Measurements from ENCODE around the gene IL33. TPM values are rescaled to one million over a fixed set of nuclear protein-coding genes. Genes with fewer than 3 reads are reported as not detected.
"Not testable (repeated sequence)": the region's sequence is repeated elsewhere in the genome, so short reads cannot be mapped to it uniquely, and the experiment has no call there.

The IL33 gene, protein sequence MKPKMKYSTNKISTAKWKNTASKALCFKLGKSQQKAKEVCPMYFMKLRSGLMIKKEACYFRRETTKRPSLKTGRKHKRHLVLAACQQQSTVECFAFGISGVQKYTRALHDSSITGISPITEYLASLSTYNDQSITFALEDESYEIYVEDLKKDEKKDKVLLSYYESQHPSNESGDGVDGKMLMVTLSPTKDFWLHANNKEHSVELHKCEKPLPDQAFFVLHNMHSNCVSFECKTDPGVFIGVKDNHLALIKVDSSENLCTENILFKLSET
- total RNA-seq = 123 TPM
- 45.0 TPM for polyA plus RNA-seq

GRCh38 chr9:6215562-6215961 is at the start of gene IL33:
Gene IL33, plus strand, starts transcription at chr9:6215807. Its CDS starts 25,888 bp downstream, at chr9:6241695.
- peak; percentile 76 for DNase-seq (ENCODE audit: extremely low spot score)
- H3K4me1 ChIP-seq (ENCODE audit: insufficient read depth) = no peaks in the 10 kb centered on the region
- WGBS = 10% methylated on average over 3 of the region's 3 CpGs
- H3K27ac ChIP-seq (ENCODE audit: low read depth) = no peak within 1 kb of the TSS
- H3K4me3 ChIP-seq (ENCODE audit: low read depth, low read length) = no peak within 1 kb of the TSS
- no peaks in the 10 kb centered on the region for H3K36me3 ChIP-seq (ENCODE audit: insufficient read depth)

DNA sequence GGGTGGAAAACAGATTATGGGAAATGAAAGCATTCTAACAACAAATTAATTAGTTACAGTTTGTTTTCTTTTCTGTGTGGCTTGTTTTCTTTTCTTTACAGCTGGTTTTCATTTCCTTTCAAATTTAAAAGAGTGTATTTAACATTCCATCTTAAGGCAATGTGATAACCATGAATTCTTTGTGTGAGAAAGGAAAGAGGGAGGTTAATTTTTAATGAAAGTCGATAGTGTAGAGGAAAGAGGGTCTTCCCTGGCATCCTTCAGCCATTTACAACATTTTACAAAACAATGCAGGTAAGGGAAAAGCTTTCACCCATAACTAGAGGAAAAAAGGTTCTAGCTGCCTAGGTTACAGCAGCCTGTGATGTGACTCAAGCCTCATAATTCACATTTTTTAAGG is 43.9 kb upstream of the IL33 start:
- 6% methylated on average over 1 of the region's 1 CpG for WGBS
- Histone ChIP-seq H3K27ac (ENCODE audit: low read depth) (no peak overlapping the region), H3K4me3 (ENCODE audit: low read depth, low read length) (no peak overlapping the region), H3K4me1 (ENCODE audit: insufficient read depth) (no peaks in the 10 kb centered on the region), H3K36me3 (ENCODE audit: insufficient read depth) (no peaks in the 10 kb centered on the region)
- no peak for DNase-seq (ENCODE audit: extremely low spot score)

- no peak overlapping the region for H3K27ac ChIP-seq (ENCODE audit: low read depth)
- H3K36me3 ChIP-seq (ENCODE audit: insufficient read depth) = no peaks in the 10 kb centered on the region
- H3K4me3 ChIP-seq (ENCODE audit: low read depth, low read length) = no peak overlapping the region
- DNase-seq (ENCODE audit: extremely low spot score) = no peak
- H3K4me1 ChIP-seq (ENCODE audit: insufficient read depth) = no peaks in the 10 kb centered on the region
Measured at GRCh38 chr9:6173914-6174313, 41.7 kb upstream of the IL33 start.

- not testable (repeated sequence) for H3K27ac ChIP-seq (ENCODE audit: low read depth); H3K4me1 ChIP-seq (ENCODE audit: insufficient read depth); DNase-seq (ENCODE audit: extremely low spot score); H3K36me3 ChIP-seq (ENCODE audit: insufficient read depth); H3K4me3 ChIP-seq (ENCODE audit: low read depth, low read length)
- WGBS = 90% methylated on average over 25 of the region's 31 CpGs
Measured at GRCh38 chr9:6182549-6183226, 32.9 kb upstream of the IL33 start.

- 94% methylated on average over 2 of the region's 2 CpGs for WGBS
- no peak overlapping the region for H3K27ac ChIP-seq (ENCODE audit: low read depth)
- H3K4me3 ChIP-seq (ENCODE audit: low read depth, low read length) = no peak overlapping the region
- H3K4me1 ChIP-seq (ENCODE audit: insufficient read depth) = no peaks in the 10 kb centered on the region
- no peak for DNase-seq (ENCODE audit: extremely low spot score)
- no peaks in the 10 kb centered on the region for H3K36me3 ChIP-seq (ENCODE audit: insufficient read depth)
Measured at GRCh38 chr9:6183227-6183551, 32.4 kb upstream of the IL33 start.

DNA sequence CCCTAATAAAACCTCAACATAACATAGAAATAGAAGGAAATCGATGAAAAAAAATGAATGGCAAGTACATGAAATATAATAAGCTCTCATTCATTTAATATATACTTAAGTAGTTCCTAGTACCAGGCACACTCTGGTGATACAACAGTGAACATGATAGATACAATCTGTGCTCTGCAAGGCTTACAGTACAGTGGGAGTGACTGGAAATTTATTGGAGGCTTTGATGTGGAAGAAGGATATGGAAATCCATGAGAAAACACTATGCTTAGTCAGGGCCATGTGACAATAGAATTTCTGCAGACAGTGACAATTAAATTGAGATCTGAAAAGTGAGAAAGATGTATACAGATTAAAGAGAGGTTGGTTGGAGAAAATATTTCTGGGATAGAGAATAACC is 32.0 kb upstream of the IL33 start:
- Histone ChIP-seq H3K36me3 (ENCODE audit: insufficient read depth) (no peaks in the 10 kb centered on the region), H3K4me1 (ENCODE audit: insufficient read depth) (no peaks in the 10 kb centered on the region), H3K27ac (ENCODE audit: low read depth) (no peak overlapping the region), H3K4me3 (ENCODE audit: low read depth, low read length) (no peak overlapping the region)
- no peak for DNase-seq (ENCODE audit: extremely low spot score)
- 87% methylated on average over 1 of the region's 1 CpG for WGBS

DNA sequence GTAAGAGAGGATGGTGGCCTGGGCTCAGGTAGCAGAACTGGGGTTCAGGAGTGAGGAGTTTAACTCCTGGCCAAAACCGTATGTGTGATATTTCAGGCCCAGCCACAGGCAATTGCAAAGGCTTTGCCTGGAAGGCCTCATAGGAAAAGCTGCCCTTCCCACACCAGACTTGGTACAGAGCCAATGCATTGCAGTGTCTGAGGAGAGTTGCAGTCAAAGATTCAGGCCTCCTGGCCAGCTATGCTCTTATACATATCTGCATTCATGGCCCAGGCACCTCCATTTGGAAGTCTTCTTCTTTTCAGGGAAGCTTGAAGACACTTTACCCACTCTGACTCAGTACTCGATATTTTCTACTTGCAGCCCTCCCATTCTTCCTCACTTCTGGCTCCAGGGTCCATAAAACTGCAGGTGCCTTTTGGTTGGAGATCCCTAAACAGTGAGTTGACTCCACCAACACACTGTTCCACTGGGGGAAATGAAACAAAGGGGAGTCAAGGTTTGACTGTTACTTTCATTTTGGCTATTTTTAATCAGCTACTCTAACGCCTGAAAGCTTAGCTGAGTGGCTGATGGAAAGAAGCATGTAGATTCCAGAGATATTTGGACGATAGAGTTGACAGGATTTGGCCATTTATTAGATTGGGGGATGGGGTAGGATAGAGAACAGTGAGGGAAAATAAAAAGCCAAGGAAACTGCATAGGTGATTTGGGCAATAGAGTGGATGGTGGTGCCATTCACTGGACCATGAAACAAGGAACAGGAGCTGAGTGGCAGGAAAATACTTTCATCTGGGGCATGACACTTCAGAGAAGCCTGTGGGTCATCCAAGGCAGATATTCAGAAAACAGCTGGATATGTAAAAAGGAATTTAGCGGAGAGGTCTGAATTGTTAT is 30.6 kb upstream of the IL33 start:
- WGBS = 54% methylated on average over 5 of the region's 5 CpGs
- Histone ChIP-seq H3K27ac (ENCODE audit: low read depth) (no peak overlapping the region), H3K36me3 (ENCODE audit: insufficient read depth) (no peaks in the 10 kb centered on the region)

DNA sequence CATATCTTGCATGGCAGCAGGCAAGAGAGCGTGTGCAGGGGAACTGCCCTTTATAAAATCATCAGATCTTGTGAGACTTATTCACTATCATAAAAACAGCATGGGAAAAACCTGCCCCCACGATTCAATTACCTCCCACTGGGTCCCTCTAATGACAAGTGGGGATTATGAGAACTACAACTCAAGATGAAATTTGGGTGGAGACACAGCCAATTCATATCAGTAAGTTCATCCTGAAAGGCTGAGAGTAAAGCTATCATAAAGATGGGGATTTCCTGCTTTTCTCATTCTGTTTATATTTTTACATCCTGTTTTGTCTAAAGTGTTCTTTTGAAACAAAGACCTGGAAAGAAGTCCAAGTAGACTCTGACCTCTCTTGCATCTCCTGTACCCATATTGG is 28.9 kb upstream of the IL33 start:
- Histone ChIP-seq H3K36me3 (ENCODE audit: insufficient read depth) (no peaks in the 10 kb centered on the region), H3K4me1 (ENCODE audit: insufficient read depth) (no peaks in the 10 kb centered on the region), H3K4me3 (ENCODE audit: low read depth, low read length) (no peak overlapping the region), H3K27ac (ENCODE audit: low read depth) (no peak overlapping the region)
- DNase-seq (ENCODE audit: extremely low spot score) = no peak
- 43% methylated on average over 2 of the region's 2 CpGs for WGBS

More for the DNA sequence above, 30.6 kb upstream of the IL33 start:
- no peak for DNase-seq (ENCODE audit: extremely low spot score)
- H3K4me1 ChIP-seq (ENCODE audit: insufficient read depth) = no peaks in the 10 kb centered on the region
- H3K4me3 ChIP-seq (ENCODE audit: low read depth, low read length) = no peak overlapping the region

DNA sequence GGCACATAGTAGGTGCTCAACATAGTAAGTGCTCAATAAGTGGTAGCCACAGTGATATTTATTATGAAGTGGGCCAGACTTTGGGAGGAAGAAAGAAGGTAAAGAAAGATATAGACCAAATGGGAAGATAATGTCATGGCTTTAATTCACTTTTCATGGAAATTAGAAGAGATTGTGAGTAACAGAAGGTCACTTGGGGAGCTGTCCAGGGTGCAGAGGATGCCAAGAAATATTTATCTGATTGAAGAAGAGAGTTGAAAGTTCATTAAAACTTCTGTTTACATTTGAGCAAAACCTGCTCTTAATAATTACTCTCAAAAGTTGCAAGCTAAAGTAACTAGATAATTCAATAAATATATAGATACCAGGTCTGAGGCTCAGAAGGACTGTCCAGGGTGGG is 28.3 kb upstream of the IL33 start:
- no peak for DNase-seq (ENCODE audit: extremely low spot score)
- no peaks in the 10 kb centered on the region for H3K4me1 ChIP-seq (ENCODE audit: insufficient read depth)
- H3K36me3 ChIP-seq (ENCODE audit: insufficient read depth) = no peaks in the 10 kb centered on the region

GRCh38 chr9:6188466-6188865 is 27.1 kb upstream of the IL33 start:
- WGBS = 33% methylated on average over 1 of the region's 1 CpG
- Histone ChIP-seq H3K27ac (ENCODE audit: low read depth) (no peak overlapping the region), H3K36me3 (ENCODE audit: insufficient read depth) (no peaks in the 10 kb centered on the region), H3K4me1 (ENCODE audit: insufficient read depth) (no peaks in the 10 kb centered on the region), H3K4me3 (ENCODE audit: low read depth, low read length) (no peak overlapping the region)
- no peak for DNase-seq (ENCODE audit: extremely low spot score)

More for the DNA sequence above, 28.3 kb upstream of the IL33 start:
- Histone ChIP-seq H3K4me3 (ENCODE audit: low read depth, low read length) (no peak overlapping the region), H3K27ac (ENCODE audit: low read depth) (no peak overlapping the region)

DNA sequence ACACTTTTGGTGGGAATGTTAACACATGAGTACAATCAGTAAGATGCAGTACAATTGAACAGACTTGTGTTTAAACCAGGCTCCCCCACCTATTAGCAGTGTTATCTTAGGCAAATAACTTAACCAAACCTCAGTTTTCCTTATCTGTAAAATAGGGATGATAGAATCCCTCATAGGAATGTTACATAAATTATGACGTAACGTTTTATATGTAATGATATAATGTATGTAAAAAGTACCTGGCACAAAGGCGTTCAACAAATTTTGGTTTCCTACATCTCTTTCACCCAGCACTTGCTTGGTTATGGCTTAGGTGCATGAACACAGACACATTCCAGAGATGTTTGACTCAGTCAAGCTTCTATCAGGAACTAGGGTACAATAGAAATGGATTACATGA is 26.7 kb upstream of the IL33 start:
- WGBS = 90% methylated on average over 3 of the region's 3 CpGs
- Histone ChIP-seq H3K36me3 (ENCODE audit: insufficient read depth) (no peaks in the 10 kb centered on the region), H3K4me1 (ENCODE audit: insufficient read depth) (no peaks in the 10 kb centered on the region), H3K4me3 (ENCODE audit: low read depth, low read length) (no peak overlapping the region), H3K27ac (ENCODE audit: low read depth) (no peak overlapping the region)
- no peak for DNase-seq (ENCODE audit: extremely low spot score)

DNA sequence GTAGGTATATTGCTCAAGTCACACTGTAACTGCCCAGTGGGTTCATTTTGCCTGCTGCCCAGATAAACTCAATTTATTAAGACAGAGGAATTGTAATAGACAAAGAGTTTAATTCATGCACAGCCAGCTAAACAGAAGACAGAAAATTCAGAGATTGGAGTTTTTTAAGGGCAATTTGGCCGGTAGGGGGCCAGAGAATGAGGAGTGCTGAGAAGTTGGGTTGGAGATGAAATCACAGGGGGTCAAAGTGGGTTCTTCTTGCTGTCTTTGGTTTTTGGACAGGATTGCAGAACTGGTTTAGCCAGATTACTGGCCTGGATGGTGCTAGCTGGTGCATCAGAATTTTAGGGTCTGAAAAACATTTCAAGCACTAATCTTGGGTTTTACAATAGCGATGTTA is 20.7 kb upstream of the IL33 start:
- H3K4me1 ChIP-seq (ENCODE audit: insufficient read depth) = no peaks in the 10 kb centered on the region
- H3K27ac ChIP-seq (ENCODE audit: low read depth) = no peak overlapping the region
- H3K4me3 ChIP-seq (ENCODE audit: low read depth, low read length) = no peak overlapping the region
- no peaks in the 10 kb centered on the region for H3K36me3 ChIP-seq (ENCODE audit: insufficient read depth)
- 74% methylated on average over 2 of the region's 2 CpGs for WGBS
- DNase-seq (ENCODE audit: extremely low spot score) = no peak

DNA sequence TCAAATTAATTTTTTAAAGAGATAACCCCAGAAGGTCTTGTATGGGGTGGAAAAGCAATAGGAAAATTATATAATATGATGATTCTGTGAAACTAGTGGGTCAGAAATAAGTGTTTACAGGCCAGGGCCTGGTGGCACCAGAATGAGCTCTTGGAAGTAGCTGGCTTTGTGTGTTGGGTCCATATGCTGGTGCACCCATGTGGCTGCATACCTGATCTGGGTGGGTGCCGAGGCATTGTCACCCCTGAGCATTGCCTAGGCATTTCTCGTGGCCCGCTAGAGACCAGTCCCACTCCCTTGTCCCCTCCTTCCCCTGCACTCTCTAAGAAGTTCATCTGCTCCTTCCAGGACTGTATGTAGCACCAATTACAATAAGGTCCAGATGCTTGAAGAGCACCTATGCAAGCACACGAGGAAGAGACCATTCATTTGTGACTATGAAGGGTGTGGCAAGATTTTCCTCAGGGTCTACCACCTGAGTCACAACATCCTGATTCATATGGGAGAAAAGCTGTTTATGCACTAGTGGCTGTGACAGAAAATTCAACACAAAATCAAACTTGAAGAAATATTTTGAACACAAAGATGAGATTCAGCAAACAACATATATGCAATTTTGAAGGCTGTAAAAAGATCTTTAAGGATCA is 19.8 kb upstream of the IL33 start:
- Histone ChIP-seq H3K27ac (ENCODE audit: low read depth) (no peak overlapping the region), H3K4me3 (ENCODE audit: low read depth, low read length) (no peak overlapping the region), H3K4me1 (ENCODE audit: insufficient read depth) (no peaks in the 10 kb centered on the region), H3K36me3 (ENCODE audit: insufficient read depth) (no peaks in the 10 kb centered on the region)
- DNase-seq (ENCODE audit: extremely low spot score) = no peak
- WGBS = 84% methylated on average over 4 of the region's 4 CpGs
